Kidney (tissue), 14 donors: ENCODE results near the gene LCE3A. TPM values are rescaled to one million over a fixed set of nuclear protein-coding genes. Genes with fewer than 3 reads are reported as not detected.
"Not testable (repeated sequence)": the region's sequence is repeated elsewhere in the genome, so short reads cannot be mapped to it uniquely, and the experiment has no call there.

Experiments used
- DNase-seq, 5 donors: peaks; one replicate each; pipeline ENCODE4 v3.0.0-alpha.2; 2013 to 2020
- FAIRE-seq: peaks from 2 replicates; lab custom pipeline; 2012; peaks lifted over from hg19 to GRCh38; lab: Jason Lieb, UNC
- H3K27ac ChIP-seq, 2 donors: one replicate each; pipeline ENCODE4 v1.7.0; 2013; ENCODE audit warnings: low read depth in 2 of 2, low read length in 2 of 2, inconsistent platforms in 1 of 2
- H3K27me3 ChIP-seq: one replicate; pipeline ENCODE4 v1.7.1; 2013; ENCODE audit warnings: low read length, inconsistent platforms; ENCODE audit not compliant: control insufficient read depth, insufficient read depth
- H3K36me3 ChIP-seq, 3 donors: one replicate each; pipeline versions ENCODE4 v1.7.0 to v1.7.1; 2013; ENCODE audit warnings: low read length in 3 of 3, control low read depth in 1 of 3, inconsistent platforms in 1 of 3; ENCODE audit not compliant: insufficient read depth in 3 of 3, control insufficient read depth in 2 of 3
- H3K4me1 ChIP-seq, 3 donors: one replicate each; pipeline versions ENCODE4 v1.7.0 to v1.7.1; 2013; ENCODE audit warnings: low read length in 3 of 3, inconsistent platforms in 1 of 3, low read depth in 1 of 3; ENCODE audit not compliant: control insufficient read depth in 2 of 3, insufficient read depth in 2 of 3
- H3K4me3 ChIP-seq, 3 donors: one replicate each; pipeline versions ENCODE4 v1.7.0 to v1.8.1; 2013; ENCODE audit warnings: low read length in 3 of 3, control low read depth in 1 of 3, inconsistent platforms in 1 of 3
- H3K9ac ChIP-seq, 3 donors: one replicate each; pipeline versions ENCODE4 v1.7.0 to v1.7.1; 2013; ENCODE audit warnings: low read length in 3 of 3, control low read depth in 1 of 3, inconsistent platforms in 1 of 3
- H3K9me3 ChIP-seq, 3 donors: one replicate each; pipeline versions ENCODE4 v1.7.0 to v1.7.1; 2013; ENCODE audit warnings: low read length in 3 of 3, control low read depth in 1 of 3, inconsistent platforms in 1 of 3; ENCODE audit not compliant: control insufficient read depth in 2 of 3, insufficient read depth in 1 of 3
- CTCF ChIP-seq: IDR thresholded peaks from 3 replicates; pipeline ENCODE4 v1.5.1; 2012; ENCODE audit warnings: mild to moderate bottlenecking, moderate library complexity, borderline replicate concordance; ENCODE audit not compliant: insufficient read depth; ENCODE audit errors: extremely low read depth
- intact Hi-C: fragments of 100-400 bp; cut with DNase I; formaldehyde crosslinking; loops from one replicate; pipeline ENCODE4 v1.11.1; 2022
- polyA plus RNA-seq: library from polyadenylated mRNA; stranded (reverse); fragments of 350-450 nt; fragmentation: Illumina TruSeq; extraction: RNeasy Lipid Tissue Mini Kit (QIAGEN cat#74804); gene quantifications from one replicate; pipeline ENCODE4 v1.2.3, GENCODE V29; 2014; ENCODE audit warnings: low read depth, low replicate concordance; ENCODE audit not compliant: insufficient read depth
- total RNA-seq: library from RNA; stranded (reverse); fragmentation: NEBNext Ultra II Directional; extraction: Animal tissue kit (Norgen Biotek cat#: 25700); gene quantifications from one replicate; pipeline ENCODE4 v1.2.1, GENCODE V29; 2021
- donor health status: control.
- donor health status: control.
- donor health status: control.
- donor health status: control.
- donor health status: control.
- donor health status: DM: yes; HTN: yes; CAD: no.
- donor health status: Normal renal cell carcinoma (clear cell type).

The LCE3A gene
- total and polyA plus RNA-seq, 2 donors from 2014 or later: not detected

GRCh38 chr1:152582647-152583046 lies 40.3 kb downstream of the LCE3A start:
- Histone ChIP-seq H3K9me3 (no peaks in the 10 kb centered on the region), H3K27ac (no peak overlapping the region), H3K4me1 (no peaks in the 10 kb centered on the region), H3K36me3 (no peaks in the 10 kb centered on the region), H3K9ac (no peak overlapping the region), H3K27me3 (no peaks in the 10 kb centered on the region), H3K4me3 (no peak overlapping the region)
- no peak for TF ChIP-seq CTCF
- DNase-seq: no peak
- FAIRE-seq: no peak
- intact Hi-C loops: no loop called here

- no peak for FAIRE-seq
- DNase-seq: no peak
- Histone ChIP-seq H3K27me3 (no peaks in the 10 kb centered on the region), H3K9ac (no peak within 1 kb of the TSS), H3K4me3 (no peak within 1 kb of the TSS), H3K4me1 (no peaks in the 10 kb centered on the region), H3K9me3 (no peaks in the 10 kb centered on the region), H3K27ac (no peak within 1 kb of the TSS), H3K36me3 (no peaks in the 10 kb centered on the region)
- no peak for TF ChIP-seq CTCF
- intact Hi-C loops: no loop called here
These were observed 42.5 kb downstream of the LCE3A start, which contains the start of gene LCE3D for GRCh38 chr1:152580433-152580832. LCE3D (minus strand) TSS chr1:152580516; CDS start chr1:152579936, 580 bp downstream.

DNA sequence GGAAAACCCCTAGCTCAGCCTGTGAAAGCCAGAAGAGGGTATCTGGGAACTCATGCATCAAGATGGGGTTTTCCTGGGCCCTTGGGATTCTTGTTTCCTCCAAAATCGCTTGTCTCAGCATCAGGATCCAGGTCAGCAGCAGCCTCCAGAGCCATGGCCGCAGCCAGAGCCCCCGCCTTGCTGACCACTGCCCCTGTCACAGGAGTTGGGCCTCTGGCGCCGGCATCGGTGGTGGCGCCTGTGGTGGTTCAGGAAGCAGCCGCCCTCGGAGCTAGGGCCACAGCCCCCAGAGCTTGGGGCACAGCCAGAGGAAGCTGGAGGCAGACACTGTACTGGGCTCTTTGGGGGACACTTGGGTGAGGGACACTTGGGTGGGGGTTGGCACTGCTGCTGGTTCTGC lies 43.4 kb downstream of the LCE3A start:
- H3K27ac ChIP-seq, H3K36me3 ChIP-seq, FAIRE-seq, intact Hi-C loops, H3K9me3 ChIP-seq, H3K9ac ChIP-seq, H3K27me3 ChIP-seq, H3K4me1 ChIP-seq, H3K4me3 ChIP-seq: not testable (repeated sequence)
- peak in 1 of 5 donors; percentile 51 for DNase-seq

DNA sequence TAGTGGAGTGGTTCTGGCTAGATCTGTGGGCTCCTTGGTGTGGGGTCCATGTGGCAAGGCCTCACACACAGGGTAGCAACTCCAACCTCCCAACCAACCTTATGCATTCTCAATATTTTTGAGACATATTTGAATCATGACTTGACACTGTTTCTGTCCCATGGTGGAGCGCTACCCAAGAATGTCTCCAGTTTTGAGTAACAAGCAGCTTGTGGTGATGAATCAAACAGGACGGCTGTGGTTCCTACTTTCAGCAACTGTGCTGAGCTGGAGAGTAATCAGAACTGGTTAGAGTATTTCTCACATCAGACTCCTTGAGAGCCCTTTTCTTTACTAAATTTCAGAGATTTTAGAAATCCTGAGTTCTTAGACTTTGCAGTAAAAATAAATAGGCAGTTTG lies 45.7 kb downstream of the LCE3A start:
- no peaks in the 10 kb centered on the region for H3K9me3 ChIP-seq
- no peak for TF ChIP-seq CTCF
- DNase-seq (no peak), FAIRE-seq (no peak)
- H3K4me1 ChIP-seq: no peaks in the 10 kb centered on the region
- intact Hi-C loops: no loop called here
- no peaks in the 10 kb centered on the region for H3K27me3 ChIP-seq
- H3K27ac ChIP-seq: no peak overlapping the region
- H3K4me3 ChIP-seq: no peak overlapping the region
- H3K36me3 ChIP-seq: no peaks in the 10 kb centered on the region
- H3K9ac ChIP-seq: no peak overlapping the region

Other genes with a start within 250 kb of the LCE3A start
- not detected for gene CRNN, start 208.8 kb downstream of the LCE3A start, total RNA-seq
- not detected for gene CRNN, start 208.8 kb downstream of the LCE3A start, polyA plus RNA-seq
- not detected for gene LCE5A, start 112.3 kb downstream of the LCE3A start, total RNA-seq
- not detected for gene LCE5A, start 112.3 kb downstream of the LCE3A start, polyA plus RNA-seq
- gene CRCT1, start 108.6 kb downstream of the LCE3A start, total RNA-seq: not detected
- gene CRCT1, start 108.6 kb downstream of the LCE3A start, polyA plus RNA-seq: not detected
- not detected for gene LCE3E, start 56.3 kb downstream of the LCE3A start, total RNA-seq
- not detected for gene LCE3E, start 56.3 kb downstream of the LCE3A start, polyA plus RNA-seq
- not detected for gene LCE3D, start 42.6 kb downstream of the LCE3A start, total RNA-seq
- not detected for gene LCE3D, start 42.6 kb downstream of the LCE3A start, polyA plus RNA-seq
- gene LCE3C, start 22.9 kb downstream of the LCE3A start, total RNA-seq: not detected
- gene LCE3C, start 22.9 kb downstream of the LCE3A start, polyA plus RNA-seq: not detected
- not detected for gene LCE3B, start 9.3 kb downstream of the LCE3A start, total RNA-seq
- not detected for gene LCE3B, start 9.3 kb downstream of the LCE3A start, polyA plus RNA-seq
- not detected for gene LCE2D, start 40.3 kb upstream of the LCE3A start, total RNA-seq
- gene LCE2D, start 40.3 kb upstream of the LCE3A start, polyA plus RNA-seq: not detected
- not detected for gene LCE2C, start 52.2 kb upstream of the LCE3A start, total RNA-seq
- not detected for gene LCE2C, start 52.2 kb upstream of the LCE3A start, polyA plus RNA-seq
- gene LCE2B, start 63.0 kb upstream of the LCE3A start, total RNA-seq: not detected
- not detected for gene LCE2B, start 63.0 kb upstream of the LCE3A start, polyA plus RNA-seq
- gene LCE2A, start 75.2 kb upstream of the LCE3A start, total RNA-seq: not detected
- not detected for gene LCE2A, start 75.2 kb upstream of the LCE3A start, polyA plus RNA-seq
- not detected for gene LCE4A, start 85.1 kb upstream of the LCE3A start, total RNA-seq
- gene LCE4A, start 85.1 kb upstream of the LCE3A start, polyA plus RNA-seq: not detected
- gene KPRP, start 134.9 kb upstream of the LCE3A start, total RNA-seq: not detected
- gene KPRP, start 134.9 kb upstream of the LCE3A start, polyA plus RNA-seq: not detected
- gene LCE1F, start 152.0 kb upstream of the LCE3A start, total RNA-seq: not detected
- not detected for gene LCE1F, start 152.0 kb upstream of the LCE3A start, polyA plus RNA-seq
- not detected for gene LCE1E, start 163.2 kb upstream of the LCE3A start, total RNA-seq
- gene LCE1E, start 163.2 kb upstream of the LCE3A start, polyA plus RNA-seq: not detected
- not detected for gene LCE1D, start 173.6 kb upstream of the LCE3A start, total RNA-seq
- gene LCE1D, start 173.6 kb upstream of the LCE3A start, polyA plus RNA-seq: not detected
- gene LCE1C, start 183.5 kb upstream of the LCE3A start, total RNA-seq: not detected
- not detected for gene LCE1C, start 183.5 kb upstream of the LCE3A start, polyA plus RNA-seq
- not detected for gene LCE1B, start 188.9 kb upstream of the LCE3A start, total RNA-seq
- gene LCE1B, start 188.9 kb upstream of the LCE3A start, polyA plus RNA-seq: not detected
- not detected for gene LCE1A, start 204.4 kb upstream of the LCE3A start, total RNA-seq
- gene LCE1A, start 204.4 kb upstream of the LCE3A start, polyA plus RNA-seq: not detected
- not detected for gene LCE6A, start 219.8 kb upstream of the LCE3A start, total RNA-seq
- not detected for gene LCE6A, start 219.8 kb upstream of the LCE3A start, polyA plus RNA-seq
- not detected for gene LCE7A, start 236.9 kb upstream of the LCE3A start, total RNA-seq
- not detected for gene LCE7A, start 236.9 kb upstream of the LCE3A start, polyA plus RNA-seq